Astrocyte (in vitro differentiated cells and primary cell): Measurements from ENCODE around the gene AVPR2. TPM values are rescaled to one million over a fixed set of nuclear protein-coding genes. Genes with fewer than 3 reads are reported as not detected.

Experiments
- DNase-seq: peaks from one replicate; pipeline ENCODE4 v3.0.0-alpha.2; 2010; ENCODE audit warnings: low read depth
- FAIRE-seq: peaks from 2 replicates; lab custom pipeline; 2011; peaks lifted over from hg19 to GRCh38; lab: Jason Lieb, UNC
- H2AFZ ChIP-seq: 2 replicates; pipeline ENCODE4 v1.6.0; 2012; ENCODE audit warnings: low read depth, low read length, inconsistent platforms
- H3K27ac ChIP-seq: 2 replicates; pipeline ENCODE4 v1.5.1; 2011; ENCODE audit warnings: low read depth, low read length, inconsistent platforms
- H3K27me3 ChIP-seq: 2 replicates; pipeline ENCODE4 v1.6.0; 2011; ENCODE audit warnings: low read length, inconsistent platforms; ENCODE audit not compliant: insufficient read depth
- H3K36me3 ChIP-seq: 2 replicates; pipeline ENCODE4 v1.5.1; 2011; ENCODE audit warnings: low read length, inconsistent platforms; ENCODE audit not compliant: insufficient read depth
- H3K4me1 ChIP-seq: 2 replicates; pipeline ENCODE4 v1.5.1; 2011; ENCODE audit warnings: low read length, inconsistent platforms; ENCODE audit not compliant: insufficient read depth
- H3K4me2 ChIP-seq: 2 replicates; pipeline ENCODE4 v1.6.0; 2012; ENCODE audit warnings: low read length, inconsistent platforms
- H3K4me3 ChIP-seq: 2 replicates; pipeline ENCODE4 v1.5.1; 2011; ENCODE audit warnings: low read depth, mild to moderate bottlenecking, low read length, inconsistent platforms; ENCODE audit not compliant: insufficient read depth
- H3K79me2 ChIP-seq: 2 replicates; pipeline ENCODE4 v1.6.0; 2012; ENCODE audit warnings: mild to moderate bottlenecking, low read length, inconsistent platforms; ENCODE audit not compliant: insufficient read depth
- H3K9ac ChIP-seq: 2 replicates; pipeline ENCODE4 v1.6.0; 2012; ENCODE audit warnings: mild to moderate bottlenecking, low read length, inconsistent platforms
- H3K9me3 ChIP-seq: 2 replicates; pipeline ENCODE4 v1.5.1; 2012; ENCODE audit warnings: low read depth, mild to moderate bottlenecking, low read length, inconsistent platforms; ENCODE audit not compliant: insufficient read depth
- H4K20me1 ChIP-seq: 2 replicates; pipeline ENCODE4 v1.6.0; 2012; ENCODE audit warnings: low read length, inconsistent platforms; ENCODE audit not compliant: insufficient read depth
- H3K27ac Mint-ChIP-seq: one replicate; pipeline ENCODE4 v1.8.0; 2021; ENCODE audit warnings: mild to moderate bottlenecking, mixed read lengths; ENCODE audit not compliant: unreplicated experiment
- H3K27me3 Mint-ChIP-seq: one replicate; pipeline ENCODE4 v1.8.0; 2021; ENCODE audit warnings: low read depth, mixed read lengths; ENCODE audit not compliant: unreplicated experiment
- H3K36me3 Mint-ChIP-seq: one replicate; pipeline ENCODE4 v1.8.0; 2021; ENCODE audit warnings: low read depth, mixed read lengths; ENCODE audit not compliant: unreplicated experiment
- H3K4me1 Mint-ChIP-seq: one replicate; pipeline ENCODE4 v1.8.0; 2021; ENCODE audit warnings: low read depth, mixed read lengths; ENCODE audit not compliant: unreplicated experiment
- H3K4me3 Mint-ChIP-seq: one replicate; pipeline ENCODE4 v1.8.0; 2021; ENCODE audit warnings: mild to moderate bottlenecking, moderate library complexity, mixed read lengths; ENCODE audit not compliant: unreplicated experiment
- H3K9me3 Mint-ChIP-seq: one replicate; pipeline ENCODE4 v1.8.0; 2021; ENCODE audit warnings: mild to moderate bottlenecking, mixed read lengths; ENCODE audit not compliant: unreplicated experiment
- CTCF ChIP-seq: IDR thresholded peaks from 2 replicates; pipeline ENCODE4 v1.5.1; 2011; ENCODE audit warnings: low read depth, mild to moderate bottlenecking, inconsistent platforms, low read length, moderate library complexity; ENCODE audit not compliant: insufficient read depth
- EZH2 ChIP-seq: IDR thresholded peaks from 2 replicates; pipeline ENCODE4 v1.6.1; 2012; ENCODE audit warnings: mild to moderate bottlenecking, low read length, inconsistent platforms; ENCODE audit not compliant: insufficient read depth
- total RNA-seq: library from RNA; stranded (reverse); gene quantifications from 2 replicates; pipeline ENCODE4 v1.2.1, GENCODE V29; 2021

Gene AVPR2
- total RNA-seq, 1 donor from 2014 or later: not detected

DNA sequence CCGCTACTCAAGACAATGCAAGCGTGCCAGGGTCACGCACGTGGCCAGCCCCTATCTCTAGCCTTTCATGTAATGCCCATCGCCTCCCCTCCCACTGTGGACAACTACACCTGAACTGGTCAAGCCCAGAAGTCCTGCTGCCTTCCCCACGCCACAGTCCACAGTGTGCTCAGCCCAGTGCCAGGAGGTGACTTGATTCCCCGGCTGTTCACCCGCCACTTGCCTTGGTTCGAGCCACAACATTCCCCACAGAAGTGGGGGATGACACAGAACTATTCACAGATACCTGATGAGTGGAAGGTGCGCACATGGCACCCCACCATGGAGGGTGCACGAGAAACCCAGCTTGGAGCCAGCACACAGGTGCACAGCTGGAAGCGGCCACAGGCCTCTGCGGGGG lies 14.8 kb downstream of the AVPR2 start:
- no peak overlapping the region for H3K27ac Mint-ChIP-seq
- FAIRE-seq: no peak

DNA sequence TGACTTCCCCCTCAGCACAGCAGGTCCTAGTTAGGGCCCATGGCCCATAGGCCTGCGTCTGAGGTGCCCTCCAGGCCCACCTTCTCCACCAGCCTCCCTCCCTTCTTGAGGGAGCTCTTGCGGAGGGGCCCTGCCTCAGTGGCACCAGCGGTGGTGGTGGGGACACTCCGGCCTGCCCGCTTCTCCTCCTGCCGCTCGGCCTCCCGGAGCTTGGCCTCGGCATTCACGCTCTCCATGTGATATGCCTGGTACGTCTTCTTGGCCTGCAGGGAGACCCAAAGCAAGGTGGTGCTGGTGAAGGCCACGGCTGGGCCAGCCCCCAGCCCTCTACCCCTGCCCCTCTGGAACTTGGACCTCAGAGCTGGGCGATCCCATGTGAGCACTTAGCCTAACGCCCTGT lies 16.1 kb downstream of the AVPR2 start:
- no peak overlapping the region for H3K4me3 ChIP-seq
- Mint-ChIP-seq H3K4me1 (no peaks in the 10 kb centered on the region), H3K27me3 (peaks cover 8% of the 10 kb centered on the region), H3K36me3 (peaks cover 2% of the 10 kb centered on the region), H3K27ac (no peak overlapping the region), H3K4me3 (no peak overlapping the region), H3K9me3 (no peaks in the 10 kb centered on the region)
- H3K79me2 ChIP-seq: no peaks in the 10 kb centered on the region
- H3K36me3 ChIP-seq: no peaks in the 10 kb centered on the region
- H3K4me2 ChIP-seq: no peak overlapping the region
- no peaks in the 10 kb centered on the region for H3K4me1 ChIP-seq
- no peak overlapping the region for H2AFZ ChIP-seq
- no peaks in the 10 kb centered on the region for H3K9me3 ChIP-seq
- no peak for DNase-seq
- no peaks in the 10 kb centered on the region for H3K27me3 ChIP-seq
- no peaks in the 10 kb centered on the region for H4K20me1 ChIP-seq
- no peak for FAIRE-seq
- no peak overlapping the region for H3K27ac ChIP-seq
- TF ChIP-seq CTCF (no peak), EZH2 (no peak)
- H3K9ac ChIP-seq: no peak overlapping the region

More for the DNA sequence above, 14.8 kb downstream of the AVPR2 start:
- TF ChIP-seq CTCF: no peak
- no peak for TF ChIP-seq EZH2
- H4K20me1 ChIP-seq: no peaks in the 10 kb centered on the region
- no peaks in the 10 kb centered on the region for H3K4me1 ChIP-seq
- DNase-seq: no peak
- Mint-ChIP-seq H3K4me1 (no peaks in the 10 kb centered on the region), H3K9me3 (no peaks in the 10 kb centered on the region), H3K4me3 (no peak overlapping the region), H3K36me3 (peaks cover 2% of the 10 kb centered on the region), H3K27me3 (peaks cover 8% of the 10 kb centered on the region)
- no peaks in the 10 kb centered on the region for H3K79me2 ChIP-seq
- H3K9ac ChIP-seq: no peak overlapping the region
- no peak overlapping the region for H3K4me2 ChIP-seq
- no peak overlapping the region for H2AFZ ChIP-seq
- no peak overlapping the region for H3K27ac ChIP-seq
- H3K9me3 ChIP-seq: no peaks in the 10 kb centered on the region
- H3K4me3 ChIP-seq: no peak overlapping the region
- H3K36me3 ChIP-seq: no peaks in the 10 kb centered on the region
- no peaks in the 10 kb centered on the region for H3K27me3 ChIP-seq

DNA sequence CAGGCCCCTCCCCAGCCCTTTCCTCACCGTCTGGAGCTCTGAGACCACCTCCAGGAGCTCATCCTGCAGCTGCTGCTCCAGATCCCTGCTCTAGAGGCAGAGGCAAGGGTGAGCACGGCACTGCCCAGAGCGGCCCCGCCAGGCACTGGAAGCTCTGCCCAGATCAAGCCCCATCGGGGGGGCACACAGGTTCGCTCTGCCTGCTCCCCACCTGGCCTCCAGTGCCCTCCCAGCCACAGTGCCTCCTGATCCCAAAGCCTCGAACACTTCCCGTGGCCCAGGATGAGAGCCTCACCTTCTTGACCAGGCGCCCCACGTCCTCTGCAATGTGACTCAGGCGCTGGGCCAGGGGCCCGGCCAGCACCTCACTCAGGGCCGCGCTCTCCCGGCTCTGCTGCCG lies 16.6 kb downstream of the AVPR2 start:
- no peaks in the 10 kb centered on the region for H3K36me3 ChIP-seq
- no peak overlapping the region for H3K9ac ChIP-seq
- H3K9me3 ChIP-seq: no peaks in the 10 kb centered on the region
- Mint-ChIP-seq H3K4me3 (no peak overlapping the region), H3K36me3 (peaks cover 2% of the 10 kb centered on the region), H3K4me1 (no peaks in the 10 kb centered on the region), H3K27me3 (peaks cover 6% of the 10 kb centered on the region), H3K9me3 (no peaks in the 10 kb centered on the region), H3K27ac (no peak overlapping the region)
- H4K20me1 ChIP-seq: no peaks in the 10 kb centered on the region
- no peak overlapping the region for H3K4me2 ChIP-seq
- no peak overlapping the region for H2AFZ ChIP-seq
- H3K27ac ChIP-seq: no peak overlapping the region
- no peak for DNase-seq
- H3K27me3 ChIP-seq: no peaks in the 10 kb centered on the region
- no peak for TF ChIP-seq CTCF
- TF ChIP-seq EZH2: no peak
- no peaks in the 10 kb centered on the region for H3K4me1 ChIP-seq
- no peaks in the 10 kb centered on the region for H3K79me2 ChIP-seq
- no peak for FAIRE-seq
- no peak overlapping the region for H3K4me3 ChIP-seq
